Mononuclear cell (primary cell): Measurements from ENCODE around the gene PARP9. TPM values are rescaled to one million over a fixed set of nuclear protein-coding genes. Genes with fewer than 3 reads are reported as not detected.

ENCODE experiments used
- H3K27me3 ChIP-seq: 2 replicates; pipeline ENCODE4 v1.6.0; 2011; ENCODE audit warnings: low read length, control low read depth; ENCODE audit not compliant: insufficient read depth
- H3K4me1 ChIP-seq: 2 replicates; pipeline ENCODE4 v1.5.1; 2011; ENCODE audit warnings: mild to moderate bottlenecking, low read length, control low read depth; ENCODE audit not compliant: insufficient read depth
- H3K4me3 ChIP-seq: 2 replicates; pipeline ENCODE4 v1.5.1; 2011; ENCODE audit warnings: mild to moderate bottlenecking, low read length, moderate library complexity
- H3K9me3 ChIP-seq: 2 replicates; pipeline ENCODE4 v1.5.1; 2011; ENCODE audit warnings: low read depth, mild to moderate bottlenecking, control low read depth, low read length
- total RNA-seq: library from RNA; depleted of rRNA; stranded (reverse); fragments of >200 nt; gene quantifications from one replicate; pipeline ENCODE4 v1.2.3, GENCODE V29; 2012

PARP9 gene
- total RNA-seq, 1 donor: 25.6 TPM

DNA sequence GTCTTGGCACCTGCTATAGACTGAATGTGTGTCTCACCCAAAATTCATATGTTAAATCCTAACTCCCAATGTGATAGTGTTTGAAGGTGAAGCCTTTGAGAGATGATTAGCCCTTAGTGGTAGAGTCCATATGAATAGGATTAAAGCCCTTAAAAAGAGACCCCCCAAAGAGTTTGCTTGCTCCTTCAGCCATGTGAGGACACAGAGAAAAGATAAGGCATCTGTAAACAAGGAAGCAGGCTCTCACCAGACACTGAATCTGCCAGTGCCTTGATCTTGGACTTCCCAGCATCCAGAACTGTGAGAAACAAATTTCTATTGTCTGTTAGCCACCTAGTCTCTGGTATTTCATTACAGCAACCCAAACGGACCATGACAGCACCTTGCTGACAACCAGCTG is 65.9 kb downstream of the PARP9 start:
- H3K4me3 ChIP-seq: no peak overlapping the region
- H3K4me1 ChIP-seq: peaks cover 52% of the 10 kb centered on the region
- no peaks in the 10 kb centered on the region for H3K9me3 ChIP-seq
- H3K27me3 ChIP-seq: no peaks in the 10 kb centered on the region

DNA sequence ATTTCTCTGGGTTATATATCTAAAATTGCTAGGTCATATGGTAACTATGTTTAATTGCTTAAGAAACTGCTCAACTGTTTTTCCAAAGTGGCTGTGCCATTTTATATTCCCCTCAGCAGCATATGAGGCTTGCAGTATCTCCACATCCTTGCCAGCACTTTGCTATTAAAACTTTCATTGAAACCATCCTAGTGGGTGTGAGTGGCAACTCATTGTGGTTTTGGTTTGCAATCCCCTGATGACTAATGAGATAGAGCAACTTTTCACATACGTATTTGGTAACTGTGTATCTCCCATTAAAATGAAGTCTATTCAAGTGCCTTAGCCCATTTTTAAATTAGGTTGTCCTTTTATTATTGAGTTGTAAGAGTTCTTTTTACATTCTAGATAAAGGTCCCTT is 66.7 kb downstream of the PARP9 start:
- no peak overlapping the region for H3K4me3 ChIP-seq
- H3K4me1 ChIP-seq: peaks cover 47% of the 10 kb centered on the region
- no peaks in the 10 kb centered on the region for H3K27me3 ChIP-seq
- H3K9me3 ChIP-seq: no peaks in the 10 kb centered on the region

DNA sequence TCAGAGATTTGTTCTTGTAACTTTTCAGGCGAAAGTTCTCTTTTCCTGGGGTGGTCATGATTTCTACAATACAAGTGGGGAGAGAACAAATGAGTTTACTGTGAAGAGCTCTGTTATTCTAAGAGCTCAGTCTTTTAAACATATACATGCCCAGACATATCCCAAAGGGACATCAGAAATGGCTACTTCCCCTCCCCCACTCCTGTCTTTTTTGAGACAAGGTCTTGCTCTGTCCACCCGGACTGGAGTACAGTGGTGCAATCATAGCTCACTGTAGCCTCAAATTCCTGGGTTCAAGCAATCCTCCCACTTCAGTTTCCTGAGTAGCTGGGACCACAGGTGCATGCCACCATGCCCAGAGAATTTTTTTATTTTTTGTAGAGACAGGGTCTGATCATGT is 67.6 kb downstream of the PARP9 start:
- Histone ChIP-seq H3K9me3 (no peaks in the 10 kb centered on the region), H3K4me1 (peaks cover 38% of the 10 kb centered on the region), H3K4me3 (no peak overlapping the region), H3K27me3 (no peaks in the 10 kb centered on the region)

DNA sequence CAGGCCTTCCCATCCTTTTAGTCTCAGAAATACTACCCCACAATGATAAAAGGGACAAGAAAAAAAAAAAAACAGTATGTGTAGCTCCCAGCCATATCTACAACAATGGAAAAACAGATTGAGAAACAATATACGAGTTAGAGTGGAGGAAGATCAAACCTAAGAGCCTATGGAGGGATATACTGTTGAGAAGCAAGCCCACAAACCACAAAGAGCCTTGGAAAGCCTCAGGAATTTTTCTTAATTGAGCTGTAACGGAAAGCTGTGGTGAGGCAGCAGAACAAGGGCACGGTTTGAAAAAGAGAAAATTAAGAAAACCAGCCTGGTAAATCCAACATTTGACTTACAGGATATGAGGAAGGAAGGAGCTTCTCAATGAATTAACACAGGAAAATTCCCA is 70.8 kb downstream of the PARP9 start:
- Histone ChIP-seq H3K4me1 (peaks cover 20% of the 10 kb centered on the region), H3K9me3 (no peaks in the 10 kb centered on the region), H3K4me3 (no peak overlapping the region), H3K27me3 (no peaks in the 10 kb centered on the region)

DNA sequence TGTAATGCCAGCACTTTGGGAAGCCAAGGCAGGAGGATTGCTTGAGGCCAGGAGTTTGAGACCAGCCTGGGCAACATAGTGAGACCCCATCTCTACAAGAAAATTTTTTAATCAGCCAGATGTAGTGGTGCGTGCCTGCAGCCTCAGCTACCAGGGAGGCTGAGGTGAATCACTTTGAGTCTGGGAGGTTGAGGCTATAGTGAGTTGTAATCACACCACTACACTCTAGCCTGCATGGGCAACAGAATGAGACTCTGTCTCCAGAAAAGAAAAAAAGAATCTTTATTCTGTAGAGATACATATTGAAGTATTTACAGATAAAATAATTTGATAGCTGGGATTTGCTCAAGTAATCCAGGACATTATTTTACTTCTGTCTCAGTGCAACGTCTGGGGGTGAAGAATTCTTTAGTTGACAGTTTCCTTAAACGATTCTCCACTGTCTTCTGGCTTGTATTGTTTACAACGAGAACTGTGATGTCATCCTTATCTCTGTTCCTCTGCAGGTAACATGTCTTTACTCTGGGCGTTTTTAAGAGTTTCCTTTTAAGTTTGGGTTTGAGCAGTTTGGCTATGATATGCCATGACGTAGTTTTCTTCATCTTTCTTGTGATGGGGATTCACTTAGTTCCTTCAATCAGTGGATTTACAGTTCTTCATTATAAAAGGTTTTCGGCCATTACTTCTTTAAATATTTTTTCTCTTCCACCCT is 75.7 kb downstream of the PARP9 start:
- H3K4me1 ChIP-seq: no peaks in the 10 kb centered on the region
- no peaks in the 10 kb centered on the region for H3K27me3 ChIP-seq
- H3K9me3 ChIP-seq: no peaks in the 10 kb centered on the region
- H3K4me3 ChIP-seq: no peak overlapping the region

DNA sequence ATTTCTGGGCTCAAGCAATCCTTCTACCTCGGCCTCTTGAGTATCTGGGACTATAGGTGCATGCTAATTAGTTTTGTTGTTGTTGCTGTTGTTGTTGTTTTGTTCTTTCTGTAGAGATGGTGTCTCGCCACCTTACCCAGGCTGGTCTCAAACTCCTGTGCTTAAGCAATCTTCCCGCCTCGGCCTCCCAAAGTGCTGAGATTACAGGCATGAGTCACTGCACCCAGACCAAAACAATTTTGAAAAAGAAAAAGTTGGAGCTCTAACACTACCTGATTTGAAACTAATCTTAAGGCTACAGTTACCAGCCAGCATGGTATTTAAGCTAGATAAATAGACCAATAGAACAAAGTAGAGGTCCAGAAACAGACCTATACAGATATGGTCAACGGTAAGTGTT is 79.1 kb downstream of the PARP9 start:
- Histone ChIP-seq H3K9me3 (no peaks in the 10 kb centered on the region), H3K27me3 (no peaks in the 10 kb centered on the region), H3K4me1 (no peaks in the 10 kb centered on the region), H3K4me3 (no peak overlapping the region)

DNA sequence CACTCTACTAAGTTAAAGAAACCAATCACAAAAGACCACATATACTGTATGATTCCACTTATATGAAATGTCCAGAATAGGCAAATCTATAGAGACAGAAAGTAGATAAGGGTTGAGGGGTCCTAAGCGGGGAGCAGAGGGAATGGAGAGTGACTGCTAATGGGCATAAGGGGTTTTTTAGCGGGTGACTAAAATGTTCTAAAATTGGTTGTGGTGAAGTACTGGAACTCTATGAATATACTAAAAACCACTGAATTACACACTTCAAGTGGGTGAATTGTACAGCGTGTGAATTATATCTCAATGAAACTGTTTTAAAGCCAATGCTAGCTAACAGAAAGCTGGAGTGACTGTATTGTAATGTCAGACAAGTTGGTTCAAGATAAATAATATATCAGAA is 82.7 kb downstream of the PARP9 start:
- no peak overlapping the region for H3K4me3 ChIP-seq
- H3K4me1 ChIP-seq: no peaks in the 10 kb centered on the region
- no peaks in the 10 kb centered on the region for H3K9me3 ChIP-seq
- H3K27me3 ChIP-seq: no peaks in the 10 kb centered on the region

Other genes starting within 250 kb of the PARP9 start
- gene CSTA, start 239.1 kb downstream of the PARP9 start, total RNA-seq: 90.5 TPM
- gene MIX23, start 181.1 kb downstream of the PARP9 start, total RNA-seq: 16.1 TPM
- 19.2 TPM for gene FAM162A, start 180.1 kb downstream of the PARP9 start, total RNA-seq
- gene WDR5B, start 148.2 kb downstream of the PARP9 start, total RNA-seq: 6.0 TPM
- 21.8 TPM for gene KPNA1, start 49.4 kb downstream of the PARP9 start, total RNA-seq
- 26.7 TPM for gene DTX3L, start within 50 bp of the PARP9 start, total RNA-seq
- 44.4 TPM for gene PARP15, start 13.3 kb upstream of the PARP9 start, total RNA-seq
- 120 TPM for gene PARP14, start 116.5 kb upstream of the PARP9 start, total RNA-seq
- gene HSPBAP1, start 229.5 kb upstream of the PARP9 start, total RNA-seq: 12.9 TPM
- 27.5 TPM for gene SLC49A4, start 230.8 kb upstream of the PARP9 start, total RNA-seq